ENCODE measurements around the gene DHRS3. TPM values are rescaled to one million over a fixed set of nuclear protein-coding genes. Genes with fewer than 3 reads are reported as not detected.
A peak's percentile ranks its signal among the peaks of the same experiment; 100 is the strongest.

Gene DHRS3
- total and polyA plus RNA-seq, 2 of the 13 experiments (the other 11 are each of a cell fraction or from before 2014, with no cell fraction given): 48.5 to 90.5 TPM

DNA sequence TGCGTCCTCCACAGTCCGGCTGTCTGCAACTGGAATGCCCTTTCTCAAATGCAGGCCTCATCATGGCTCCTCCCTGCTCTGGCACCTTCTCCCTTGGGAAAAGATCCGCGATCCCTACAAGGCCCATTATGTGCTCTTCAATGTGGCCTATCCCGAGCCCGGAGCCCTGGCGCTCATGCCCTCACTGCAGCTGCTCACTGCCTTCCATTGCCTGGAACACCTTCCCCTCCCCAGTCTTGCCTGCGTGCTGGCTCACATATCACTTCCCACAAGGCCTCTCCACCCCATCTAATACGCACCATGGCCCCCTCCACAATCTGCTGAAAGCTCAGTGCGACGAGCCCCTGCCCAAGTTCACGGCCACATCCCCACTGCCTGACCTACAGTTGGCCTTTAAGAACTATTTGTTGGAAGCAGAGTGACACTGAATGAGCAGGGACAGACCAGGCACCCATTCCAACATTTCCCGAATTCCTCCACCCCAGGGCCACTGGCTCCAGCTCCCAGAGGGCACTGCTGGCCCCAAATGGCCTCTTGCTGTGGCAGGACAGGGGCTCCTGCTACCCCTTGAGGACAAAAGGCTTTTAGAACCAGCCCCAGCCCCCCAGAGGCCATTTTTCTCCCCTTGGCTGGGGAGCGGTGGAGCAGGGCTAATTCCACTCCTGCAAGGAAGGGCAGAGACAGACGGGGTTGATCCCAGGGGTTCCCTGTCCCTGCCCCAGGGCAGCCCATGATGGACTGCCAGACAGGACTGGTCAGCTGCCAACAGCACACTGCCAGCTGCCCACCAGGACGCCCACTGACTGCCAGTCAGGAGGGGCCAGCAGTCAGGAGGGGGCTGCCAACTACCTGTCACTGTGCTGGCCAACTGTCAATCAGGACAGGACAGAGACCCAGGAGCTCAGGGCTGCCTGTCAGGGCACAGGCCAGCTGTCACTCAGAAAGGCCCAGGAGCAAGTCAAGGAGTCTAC, 64.8 kb downstream of the DHRS3 start (continued):
- TF ChIP-seq ARID4A (CRISPR knock-in tag; IDR thresholded peaks at IDR 0.05; ENCODE audit: borderline replicate concordance) (peak; percentile 48), TEAD3 (CRISPR knock-in tag; optimal IDR thresholded peaks at IDR 0.05; ENCODE audit: borderline replicate concordance) (peak; percentile 18), SKI (IDR thresholded peaks at IDR 0.05; ENCODE audit: partially characterized antibody) (peak; percentile 60), ARID2 (CRISPR knock-in tag; IDR thresholded peaks at IDR 0.05; ENCODE audit: borderline replicate concordance) (no peak), NFE2L2 (IDR thresholded peaks at IDR 0.05; ENCODE audit: low read length) (no peak), THAP11 (CRISPR knock-in tag; IDR thresholded peaks at IDR 0.05) (no peak), ZFX (CRISPR knock-in tag; IDR thresholded peaks at IDR 0.05; ENCODE audit: low read depth) (0 out of 2 replicates have a peak, but pooled peaks have one; percentile 32), ZFP41 (CRISPR knock-in tag; IDR thresholded peaks at IDR 0.05; ENCODE audit: borderline replicate concordance) (no peak), ZNF687 (CRISPR knock-in tag; IDR thresholded peaks at IDR 0.05) (peak; percentile 69), RARA (CRISPR knock-in tag; IDR thresholded peaks at IDR 0.05) (peak; percentile 85), SP4 (CRISPR knock-in tag; IDR thresholded peaks at IDR 0.05) (no peak)
- TF ChIP-seq, protein P1, sequence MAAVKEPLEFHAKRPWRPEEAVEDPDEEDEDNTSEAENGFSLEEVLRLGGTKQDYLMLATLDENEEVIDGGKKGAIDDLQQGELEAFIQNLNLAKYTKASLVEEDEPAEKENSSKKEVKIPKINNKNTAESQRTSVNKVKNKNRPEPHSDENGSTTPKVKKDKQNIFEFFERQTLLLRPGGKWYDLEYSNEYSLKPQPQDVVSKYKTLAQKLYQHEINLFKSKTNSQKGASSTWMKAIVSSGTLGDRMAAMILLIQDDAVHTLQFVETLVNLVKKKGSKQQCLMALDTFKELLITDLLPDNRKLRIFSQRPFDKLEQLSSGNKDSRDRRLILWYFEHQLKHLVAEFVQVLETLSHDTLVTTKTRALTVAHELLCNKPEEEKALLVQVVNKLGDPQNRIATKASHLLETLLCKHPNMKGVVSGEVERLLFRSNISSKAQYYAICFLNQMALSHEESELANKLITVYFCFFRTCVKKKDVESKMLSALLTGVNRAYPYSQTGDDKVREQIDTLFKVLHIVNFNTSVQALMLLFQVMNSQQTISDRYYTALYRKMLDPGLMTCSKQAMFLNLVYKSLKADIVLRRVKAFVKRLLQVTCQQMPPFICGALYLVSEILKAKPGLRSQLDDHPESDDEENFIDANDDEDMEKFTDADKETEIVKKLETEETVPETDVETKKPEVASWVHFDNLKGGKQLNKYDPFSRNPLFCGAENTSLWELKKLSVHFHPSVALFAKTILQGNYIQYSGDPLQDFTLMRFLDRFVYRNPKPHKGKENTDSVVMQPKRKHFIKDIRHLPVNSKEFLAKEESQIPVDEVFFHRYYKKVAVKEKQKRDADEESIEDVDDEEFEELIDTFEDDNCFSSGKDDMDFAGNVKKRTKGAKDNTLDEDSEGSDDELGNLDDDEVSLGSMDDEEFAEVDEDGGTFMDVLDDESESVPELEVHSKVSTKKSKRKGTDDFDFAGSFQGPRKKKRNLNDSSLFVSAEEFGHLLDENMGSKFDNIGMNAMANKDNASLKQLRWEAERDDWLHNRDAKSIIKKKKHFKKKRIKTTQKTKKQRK (IDR thresholded peaks at IDR 0.05; ENCODE audit: low read length): no peak
